Measurements from ENCODE around the gene ZBTB37. TPM values are rescaled to one million over a fixed set of nuclear protein-coding genes. Genes with fewer than 3 reads are reported as not detected.
"Not testable (repeated sequence)": the region's sequence is repeated elsewhere in the genome, so short reads cannot be mapped to it uniquely, and the experiment has no call there.

The ZBTB37 gene
- total RNA-seq, 1 donor from 2014 or later = 7.7 TPM

DNA sequence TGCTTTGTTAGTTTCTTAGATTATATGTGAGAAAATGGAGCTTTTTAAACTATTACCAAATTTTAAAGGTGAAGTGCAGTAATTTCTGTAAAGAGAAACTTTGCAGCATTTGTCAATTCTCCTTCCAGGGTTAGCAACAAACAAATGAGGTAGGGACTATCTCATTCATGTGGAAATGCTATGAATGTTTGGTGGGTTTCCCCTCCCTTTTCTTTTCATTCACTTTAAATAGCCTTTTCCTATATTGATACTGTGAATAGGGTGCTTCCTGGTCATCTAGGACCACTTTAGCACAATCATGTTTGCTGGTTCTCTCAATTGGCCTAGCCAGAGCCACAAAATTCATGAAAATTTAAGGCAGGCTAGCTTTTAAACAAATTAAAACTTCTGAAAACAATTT, 20.6 kb downstream of the ZBTB37 start:
- intact Hi-C loops (cut with DNase I) = no loop called here
- ATAC-seq (no peak), DNase-seq (ENCODE audit: missing footprints) (no peak)

GRCh38 chr1:173889885-173890284, 21.7 kb downstream of the ZBTB37 start:
- ATAC-seq (no peak), DNase-seq (ENCODE audit: missing footprints) (no peak)
- intact Hi-C loops (cut with DNase I) = no loop called here

GRCh38 chr1:173893611-173894010, 25.4 kb downstream of the ZBTB37 start:
- DNase-seq (ENCODE audit: missing footprints) = no peak
- intact Hi-C loops (cut with DNase I) = no loop called here
- ATAC-seq = no peak

- no peak for ATAC-seq
- no peak for DNase-seq (ENCODE audit: missing footprints)
- intact Hi-C loops (cut with DNase I) = no loop called here
Observed at GRCh38 chr1:173894189-173894588, 26.0 kb downstream of the ZBTB37 start.

DNA sequence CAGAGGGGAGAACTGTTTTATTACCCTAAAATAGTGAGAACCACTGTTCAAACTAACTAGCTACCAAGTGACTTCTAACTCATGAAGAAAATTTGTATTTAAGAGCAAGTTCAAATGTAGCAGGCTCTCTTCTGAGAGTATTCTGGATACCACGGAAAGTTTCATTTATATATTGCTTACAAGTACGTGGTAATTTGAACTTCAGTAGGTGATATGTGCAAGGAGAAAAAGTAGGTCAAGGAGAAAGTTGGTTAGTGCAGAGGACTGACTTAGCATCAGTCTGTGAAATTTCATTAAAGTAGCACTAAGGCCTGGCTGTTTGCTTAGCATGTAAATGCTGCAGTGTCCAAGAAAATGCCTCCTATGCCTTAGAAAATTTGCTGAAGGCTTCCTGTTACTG, 32.2 kb downstream of the ZBTB37 start:
- intact Hi-C loops (cut with DNase I) = no loop called here
- no peak for DNase-seq (ENCODE audit: missing footprints)
- ATAC-seq = no peak

DNA sequence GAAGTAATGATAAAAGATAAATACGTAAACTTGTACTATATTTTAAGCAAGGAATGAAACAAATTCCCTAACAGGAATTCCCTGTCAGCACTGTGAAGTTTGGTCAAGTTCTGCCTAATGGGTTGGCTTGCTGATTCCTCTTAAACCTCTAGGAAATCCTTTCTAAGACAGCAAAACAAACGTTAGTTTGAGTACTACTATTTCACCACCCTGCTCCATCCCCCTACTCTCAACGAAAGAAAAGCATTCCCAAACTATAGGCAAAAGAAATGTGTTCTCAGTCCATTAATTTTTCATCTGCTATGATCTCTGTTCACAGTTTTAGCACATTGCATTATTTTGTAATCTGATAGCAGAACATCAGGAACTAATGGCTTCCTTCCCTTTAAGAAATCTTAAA, 32.8 kb downstream of the ZBTB37 start:
- intact Hi-C loops (cut with DNase I) = no loop called here
- ATAC-seq (no peak), DNase-seq (ENCODE audit: missing footprints) (no peak)

DNA sequence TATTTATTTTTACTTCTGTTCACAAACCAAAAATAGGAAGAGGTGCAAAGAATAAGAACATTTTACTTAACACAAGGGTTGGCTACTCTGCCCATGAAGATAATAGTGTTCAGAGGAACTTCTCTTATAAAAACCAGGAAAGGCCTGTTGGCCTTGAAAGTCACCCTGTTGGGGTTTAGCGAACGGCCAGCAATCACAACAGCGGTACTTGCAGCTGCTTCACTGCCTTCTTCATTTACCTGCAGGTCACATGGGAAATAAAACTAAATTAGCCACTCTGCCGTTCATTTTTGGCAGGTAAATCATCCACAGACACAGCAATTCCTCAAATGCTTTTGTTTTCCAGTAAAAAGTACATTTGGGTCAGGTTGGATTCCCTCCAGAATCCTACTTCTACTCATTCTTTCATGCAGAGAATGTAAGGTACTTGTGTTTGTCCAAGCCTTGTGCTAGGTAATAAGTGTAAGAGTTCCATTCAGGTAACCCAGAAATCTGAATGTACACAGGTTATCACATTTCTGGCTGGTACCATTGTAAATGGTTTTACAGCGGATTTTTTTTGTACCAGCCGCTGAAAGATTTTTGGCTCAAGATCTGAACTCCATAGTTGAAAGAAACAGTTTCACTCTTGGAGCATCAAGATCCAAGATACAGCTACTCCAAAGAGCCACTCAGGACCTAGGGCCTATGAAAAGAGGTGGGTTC, 35.8 kb downstream of the ZBTB37 start:
- no peak for ATAC-seq
- intact Hi-C loops (cut with DNase I) = no loop called here

DNA sequence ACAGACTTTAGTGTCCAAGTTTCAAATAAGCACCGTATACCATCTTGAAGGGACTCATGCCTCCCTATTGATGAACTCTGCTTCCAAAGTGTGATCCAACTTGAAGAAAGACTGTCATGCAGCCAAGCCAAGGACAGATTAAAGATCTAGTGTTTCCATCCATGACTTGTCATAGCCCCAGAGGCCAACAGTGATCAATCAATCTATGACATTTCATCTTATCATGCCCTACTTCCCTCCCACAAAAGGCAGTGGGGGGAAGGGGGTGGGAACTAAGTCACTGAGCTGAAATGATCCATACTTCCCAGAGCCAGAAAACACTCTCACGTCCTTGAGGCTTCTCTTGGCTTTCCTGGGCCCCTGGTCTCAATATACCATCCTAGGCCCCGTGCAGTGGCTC, 44.9 kb downstream of the ZBTB37 start:
- DNase-seq (ENCODE audit: missing footprints) (no peak), ATAC-seq (no peak)
- intact Hi-C loops (cut with DNase I) = no loop called here

More for the DNA sequence above, 35.8 kb downstream of the ZBTB37 start:
- no peak for DNase-seq (ENCODE audit: missing footprints)

DNA sequence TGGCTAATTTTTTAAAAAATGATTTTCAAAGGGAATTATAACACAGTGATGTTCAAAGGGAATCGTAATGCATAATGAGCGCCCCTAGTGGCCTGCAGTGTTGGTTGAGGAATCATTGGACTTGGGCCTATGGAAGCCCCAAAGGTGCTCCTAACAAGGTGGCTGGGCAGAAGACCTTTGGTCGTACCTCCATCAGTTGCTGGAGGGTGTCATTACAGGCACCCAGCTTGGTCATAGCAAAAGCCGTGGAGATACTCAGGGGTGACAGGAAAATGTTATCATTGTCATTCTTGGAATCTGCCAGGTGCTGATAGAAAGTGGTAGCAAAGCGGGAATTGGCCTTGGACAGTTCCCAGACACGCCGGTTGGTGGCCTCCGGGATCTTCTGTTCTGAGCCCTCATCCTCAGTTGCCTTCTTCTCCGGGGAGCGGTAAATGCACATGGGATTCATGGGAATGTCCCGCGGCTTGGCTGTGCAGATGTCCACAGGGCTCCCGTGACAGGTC, 46.2 kb downstream of the ZBTB37 start:
- intact Hi-C loops (cut with DNase I) = no loop called here
- DNase-seq (ENCODE audit: missing footprints) (no peak), ATAC-seq (no peak)

DNA sequence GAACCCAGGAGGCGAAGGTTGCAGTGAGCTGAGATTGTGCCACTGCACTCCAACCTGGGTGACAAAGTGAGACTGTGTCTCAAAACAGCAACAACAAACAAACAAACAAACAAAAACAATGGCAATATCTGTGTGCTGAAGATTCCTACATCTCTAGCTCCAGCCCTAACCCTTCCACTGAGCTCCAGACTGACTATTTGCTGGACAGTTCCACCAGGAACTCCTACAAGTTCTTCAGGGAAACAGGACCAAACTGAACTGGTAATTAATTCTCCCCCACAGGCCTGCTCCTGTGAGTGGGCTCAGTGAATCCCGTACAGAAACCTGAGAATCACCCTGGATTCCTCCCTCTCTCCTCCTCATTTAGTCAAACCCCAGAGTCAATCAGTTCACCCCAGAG, 47.4 kb downstream of the ZBTB37 start:
- DNase-seq (ENCODE audit: missing footprints) (no peak), ATAC-seq (no peak)
- intact Hi-C loops (cut with DNase I) = no loop called here

DNA sequence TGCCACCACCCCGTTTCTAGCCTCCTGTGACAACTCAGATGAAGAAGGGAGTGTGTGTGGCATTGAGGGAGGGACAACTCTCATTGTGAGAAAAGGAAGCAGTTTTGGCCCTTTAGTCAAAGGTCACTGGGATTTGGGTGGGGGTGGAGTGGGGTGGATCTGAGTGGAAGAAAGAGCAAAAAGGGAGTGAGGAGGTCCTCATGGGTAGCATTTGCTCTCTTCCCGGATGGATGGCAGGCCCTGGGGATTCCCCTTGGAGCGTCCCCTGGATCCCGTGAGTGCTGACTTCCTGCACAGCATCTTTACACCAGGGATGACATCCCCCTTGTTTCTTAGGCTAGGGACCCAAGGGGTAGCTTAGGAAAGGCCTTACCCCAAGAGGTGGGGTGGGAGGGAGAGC, 48.5 kb downstream of the ZBTB37 start:
- ATAC-seq (no peak), DNase-seq (ENCODE audit: missing footprints) (no peak)
- intact Hi-C loops (cut with DNase I) = no loop called here

GRCh38 chr1:173917149-173917548, 49.0 kb downstream of the ZBTB37 start, which contains the start of gene SERPINC1:
Gene SERPINC1 (minus strand): TSS chr1:173917327. CDS start chr1:173917259, 68 bp downstream.
- no peak for ATAC-seq
- intact Hi-C loops (cut with DNase I) = no loop called here
- DNase-seq (ENCODE audit: missing footprints) = no peak

- DNase-seq (ENCODE audit: missing footprints) (no peak), ATAC-seq (no peak)
- intact Hi-C loops (cut with DNase I) = no loop called here
Observed at GRCh38 chr1:173917635-173918493, 49.7 kb downstream of the ZBTB37 start.

DNA sequence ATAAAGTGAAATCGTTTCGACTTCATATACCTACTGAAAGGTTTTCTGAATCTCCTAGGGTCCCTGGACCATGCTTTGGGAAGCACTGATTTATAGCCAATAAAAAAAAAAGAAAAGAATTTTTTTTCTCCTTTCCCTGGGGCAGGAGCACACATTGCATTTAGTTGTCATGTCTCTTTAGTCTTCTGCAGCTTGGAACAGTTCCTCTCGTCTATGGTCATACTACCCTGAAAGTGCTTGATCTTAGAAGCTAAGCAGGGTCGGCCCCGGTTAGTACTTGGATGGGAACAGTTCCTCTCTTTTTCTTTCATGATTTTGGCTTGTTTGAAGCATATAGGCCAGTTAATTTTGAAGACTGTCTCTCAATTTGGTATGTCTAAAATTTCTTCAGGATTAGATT, 52.7 kb downstream of the ZBTB37 start:
- ATAC-seq (no peak), DNase-seq (ENCODE audit: missing footprints) (no peak)
- intact Hi-C loops (cut with DNase I) = no loop called here

DNA sequence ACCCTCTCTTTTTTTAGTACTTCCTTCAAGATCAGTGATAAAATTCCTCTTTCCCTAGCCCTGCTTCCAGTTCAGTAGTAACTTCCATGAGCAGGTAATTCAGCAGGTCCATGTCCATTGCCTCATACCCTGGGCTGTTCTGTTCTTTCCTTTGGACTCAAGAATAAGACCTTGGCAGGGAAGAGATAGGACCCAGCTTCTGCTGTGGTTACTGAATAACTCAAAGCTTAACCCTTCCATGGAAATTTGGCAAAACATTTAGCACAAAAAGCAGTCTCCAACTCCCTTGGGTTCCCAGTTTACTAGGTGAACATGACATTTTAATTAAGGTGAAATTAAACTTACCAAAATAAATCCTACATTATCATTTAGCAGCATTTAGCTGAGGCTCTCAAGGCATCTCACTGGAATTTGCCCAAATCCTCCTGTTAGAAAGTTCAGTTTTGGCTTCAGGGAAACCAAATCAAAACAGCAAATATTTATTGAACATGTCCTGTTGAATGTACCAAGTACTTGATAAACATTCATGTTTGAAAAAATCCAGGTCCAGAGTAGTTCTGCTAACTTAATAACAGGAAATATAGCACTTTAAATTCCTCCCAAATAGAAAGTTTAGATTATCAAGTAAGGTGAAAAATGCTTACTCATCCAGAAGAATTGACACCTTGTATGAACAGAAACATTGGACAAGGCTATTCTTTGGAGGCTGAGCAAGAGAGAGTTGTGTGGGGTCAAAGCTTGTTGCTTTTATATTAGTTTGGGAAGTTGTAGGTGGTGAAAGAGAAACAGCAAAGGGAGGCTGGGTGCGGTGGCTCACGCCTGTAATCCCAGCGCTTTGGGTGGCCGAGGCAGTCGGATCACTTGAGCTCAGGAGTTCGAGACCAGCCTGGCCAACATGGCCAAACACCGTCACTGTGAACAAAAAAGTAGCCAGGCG, 57.4 kb downstream of the ZBTB37 start:
- ATAC-seq = no peak
- DNase-seq (ENCODE audit: missing footprints) = no peak
- intact Hi-C loops (cut with DNase I) = no loop called here

- ATAC-seq; DNase-seq (ENCODE audit: missing footprints); intact Hi-C loops (cut with DNase I): not testable (repeated sequence)
Observed at GRCh38 chr1:173930541-173930940, 62.4 kb downstream of the ZBTB37 start.

DNA sequence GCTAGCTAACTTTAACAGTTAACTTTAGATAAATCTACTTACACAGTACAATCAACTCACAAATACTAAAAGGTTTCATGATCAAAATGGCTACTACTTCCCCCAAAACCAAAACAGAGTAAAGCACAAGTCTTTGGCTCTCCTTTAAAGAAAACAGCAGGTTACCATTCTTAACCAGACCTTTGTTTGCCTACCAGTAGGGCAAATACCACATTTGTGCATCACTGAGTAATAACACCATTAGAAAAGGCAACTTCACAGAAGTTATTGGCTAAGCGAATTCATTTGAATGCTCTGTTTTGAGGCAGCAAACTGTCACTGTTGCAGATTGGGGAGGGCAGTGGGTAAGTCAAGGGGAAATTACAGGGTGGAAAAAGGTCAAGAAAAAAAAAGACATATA, 66.3 kb downstream of the ZBTB37 start:
- no peak for DNase-seq (ENCODE audit: missing footprints)
- no peak for ATAC-seq
- intact Hi-C loops (cut with DNase I) = no loop called here

DNA sequence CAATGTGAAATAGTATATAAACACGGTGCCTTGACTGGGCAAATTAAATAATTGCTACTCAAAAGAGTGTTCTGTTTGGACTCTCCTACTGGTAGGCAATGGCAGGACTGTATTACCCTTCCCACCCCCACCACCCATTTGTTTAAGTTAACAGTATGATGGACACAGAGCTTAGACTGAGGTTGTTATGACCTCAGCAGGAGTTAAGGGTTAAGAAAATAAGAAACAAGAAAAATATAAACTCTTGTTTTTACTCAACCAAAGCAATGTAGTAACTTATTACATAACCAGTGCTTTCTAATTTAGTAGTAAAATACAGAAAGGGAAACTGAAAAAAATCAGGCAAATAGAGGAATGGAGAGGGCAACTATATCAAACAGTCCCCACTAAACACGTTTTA, 68.9 kb downstream of the ZBTB37 start:
- DNase-seq (ENCODE audit: missing footprints) (no peak), ATAC-seq (no peak)
- intact Hi-C loops (cut with DNase I) = no loop called here

DNA sequence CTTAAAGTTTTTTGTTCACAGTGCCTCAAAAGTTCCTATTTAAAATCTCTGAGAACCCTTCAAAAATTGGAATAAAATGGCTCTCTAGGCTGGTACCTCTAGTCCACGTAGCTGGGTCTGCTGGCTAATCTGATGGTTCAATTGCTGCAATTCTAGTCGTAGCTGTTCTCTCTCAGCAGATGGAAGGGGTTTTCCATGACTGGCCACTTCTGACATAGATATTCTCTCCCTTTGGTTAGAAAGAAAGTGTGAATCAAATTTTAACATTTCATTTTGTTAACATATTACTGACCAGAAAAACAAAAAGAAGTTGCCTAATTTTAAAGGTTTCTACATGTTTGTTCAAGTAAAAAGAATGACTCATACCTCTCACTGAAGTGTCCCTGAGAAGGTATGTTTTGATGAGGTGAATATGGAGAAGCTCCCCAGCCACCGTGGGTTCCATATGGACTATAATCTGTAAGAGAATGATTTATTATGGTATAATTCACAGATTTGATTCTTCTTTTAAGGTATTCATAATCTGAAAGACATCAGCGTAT, 78.3 kb downstream of the ZBTB37 start:
- no peak for DNase-seq (ENCODE audit: missing footprints)
- no peak for ATAC-seq
- intact Hi-C loops (cut with DNase I) = no loop called here

Measured in Right ventricle myocardium inferior (tissue), 1 donor.